CD4-positive, alpha-beta T cell (primary cell): ENCODE results near the gene RBM19. TPM values are rescaled to one million over a fixed set of nuclear protein-coding genes. Genes with fewer than 3 reads are reported as not detected.

Experiments used
- ATAC-seq: fragments of 200-7000 bp; cut with Tn5 transposase; one replicate; pipeline ENCODE4 v1.10.0; 2022; ENCODE audit warnings: mild to moderate bottlenecking; ENCODE audit not compliant: poor library complexity
- CTCF ChIA-PET: fragments of 350-600 bp; sonication (Branson Sonifier 250); formaldehyde crosslinking; loops from one replicate; lab custom pipeline; 2021; ENCODE audit warnings: antibody characterized with exemption, inconsistent platforms; lab: Charles Lee
- POLR2A ChIA-PET: fragments of 350-600 bp; sonication (Branson Sonifier 250); formaldehyde crosslinking; loops from one replicate; lab custom pipeline; 2021; ENCODE audit warnings: antibody characterized with exemption, inconsistent platforms; lab: Charles Lee
- DNase-seq, 14 experiments: peaks; one replicate each; pipeline ENCODE4 v3.0.0-alpha.2; 2013 to 2020; ENCODE audit warnings: mixed read lengths in 2 of 14
- H3K27ac ChIP-seq, 2 donors: one replicate each; pipeline versions ENCODE4 v1.5.1 to v1.7.0; 2013; ENCODE audit warnings: low read length in 2 of 2, low read depth in 1 of 2, mild to moderate bottlenecking in 1 of 2
- H3K27me3 ChIP-seq, 2 experiments: 1 replicate in 1 of 2; 2 replicates in 1 of 2; pipeline versions ENCODE4 v1.6.1 to v1.7.0; 2013; ENCODE audit warnings: low read length in 2 of 2, control low read depth in 1 of 2, mild to moderate bottlenecking in 1 of 2, moderate library complexity in 1 of 2; ENCODE audit not compliant: insufficient read depth in 2 of 2, control insufficient read depth in 1 of 2
- H3K36me3 ChIP-seq: one replicate; pipeline ENCODE4 v1.6.1; 2013; ENCODE audit warnings: low read length, control low read depth; ENCODE audit not compliant: insufficient read depth
- H3K4me1 ChIP-seq: one replicate; pipeline ENCODE4 v1.6.1; 2013; ENCODE audit warnings: low read length, control low read depth; ENCODE audit not compliant: insufficient read depth
- H3K4me3 ChIP-seq: one replicate; pipeline ENCODE4 v1.5.1; 2013; ENCODE audit warnings: mild to moderate bottlenecking, low read length, moderate library complexity
- H3K9me3 ChIP-seq, 2 experiments: 1 replicate in 1 of 2; 2 replicates in 1 of 2; pipeline versions ENCODE4 v1.6.1 to v1.7.0; 2013; ENCODE audit warnings: low read length in 2 of 2, mild to moderate bottlenecking in 2 of 2, control low read depth in 1 of 2, moderate library complexity in 1 of 2; ENCODE audit not compliant: control insufficient read depth in 1 of 2, insufficient read depth in 1 of 2
- H3K27ac Mint-ChIP-seq: one replicate; pipeline ENCODE4 v1.8.0; 2020; ENCODE audit warnings: mixed read lengths
- H3K27me3 Mint-ChIP-seq: one replicate; pipeline ENCODE4 v1.8.0; 2021; ENCODE audit warnings: mixed read lengths
- H3K36me3 Mint-ChIP-seq: one replicate; pipeline ENCODE4 v1.8.0; 2021; ENCODE audit warnings: low read depth, mixed read lengths
- H3K4me1 Mint-ChIP-seq: one replicate; pipeline ENCODE4 v1.8.0; 2021; ENCODE audit warnings: low read depth, mixed read lengths
- H3K4me3 Mint-ChIP-seq: one replicate; pipeline ENCODE4 v1.8.0; 2020; ENCODE audit warnings: mild to moderate bottlenecking, mixed read lengths
- H3K9me3 Mint-ChIP-seq: one replicate; pipeline ENCODE4 v1.8.0; 2020; ENCODE audit warnings: mixed read lengths
- CTCF ChIP-seq: fragments of 200-600 bp; IDR thresholded peaks from one replicate; pipeline ENCODE4 v1.8.0; 2022; ENCODE audit warnings: antibody characterized with exemption, mild to moderate bottlenecking
- intact Hi-C, 2 experiments: fragments of 100-400 bp; cut with DNase I in 1 of 2; cut with micrococcal nuclease in 1 of 2; formaldehyde crosslinking; loops; one replicate each; pipeline versions ENCODE4 v1.15.1 to v1.9.0; 2023 to 2025; cut with DNase I, micrococcal nuclease
- total RNA-seq, 174 experiments: library from RNA in 2 of 174; stranded (reverse) in 2 of 174; gene quantifications; one replicate each; pipeline ENCODE4 v1.2.3 and lab custom pipeline; 2021 to 2026

Gene RBM19
- total RNA-seq, 2 experiments from 2014 or later: 57.1 to 58.5 TPM

- H3K9me3 Mint-ChIP-seq: no peaks in the 10 kb centered on the region
- ATAC-seq (no peak), DNase-seq (no peak)
- TF ChIP-seq CTCF: no peak
- Histone ChIP-seq H3K4me1 (no peaks in the 10 kb centered on the region), H3K9me3 (no peaks in the 10 kb centered on the region), H3K4me3 (no peak overlapping the region), H3K27me3 (no peaks in the 10 kb centered on the region), H3K36me3 (no peaks in the 10 kb centered on the region), H3K27ac (no peak overlapping the region)
- H3K4me1 Mint-ChIP-seq: no peaks in the 10 kb centered on the region
- H3K27me3 Mint-ChIP-seq: no peaks in the 10 kb centered on the region
- H3K27ac Mint-ChIP-seq: no peak overlapping the region
- peaks cover 13% of the 10 kb centered on the region for H3K36me3 Mint-ChIP-seq
- no peak overlapping the region for H3K4me3 Mint-ChIP-seq
- intact Hi-C loops: no loop called here
- ChIA-PET POLR2A (no interaction called here), CTCF (no interaction called here)
Measured at GRCh38 chr12:113831016-113831415, 135.1 kb downstream of the RBM19 start.

DNA sequence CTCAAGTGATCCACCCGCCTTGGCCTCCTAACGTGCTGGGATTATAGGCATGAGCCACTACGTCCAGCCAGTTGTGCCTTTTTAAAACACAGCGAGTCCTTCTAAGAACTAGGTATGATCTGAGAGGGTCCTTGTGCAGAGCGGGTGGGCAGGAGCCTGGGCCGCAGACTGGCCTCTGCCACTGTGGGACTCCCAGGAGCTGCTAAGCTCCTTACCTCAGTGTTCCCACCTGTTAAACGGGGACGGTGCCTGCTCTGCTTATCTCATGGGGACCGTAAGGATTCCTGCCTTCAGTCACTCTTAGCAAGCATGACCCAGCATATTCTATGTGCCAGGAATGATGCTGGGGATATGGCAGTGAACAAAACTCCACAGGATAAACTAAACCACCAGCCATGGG, 136.9 kb downstream of the RBM19 start:
- H3K27me3 ChIP-seq: no peaks in the 10 kb centered on the region
- no peaks in the 10 kb centered on the region for H3K4me1 ChIP-seq
- intact Hi-C loops: no loop called here
- H3K4me1 Mint-ChIP-seq: no peaks in the 10 kb centered on the region
- H3K27ac ChIP-seq: no peak overlapping the region
- H3K36me3 ChIP-seq: no peaks in the 10 kb centered on the region
- H3K4me3 Mint-ChIP-seq: no peak overlapping the region
- ATAC-seq (no peak), DNase-seq (no peak)
- ChIA-PET CTCF (no interaction called here), POLR2A (no interaction called here)
- H3K9me3 Mint-ChIP-seq: no peaks in the 10 kb centered on the region
- H3K4me3 ChIP-seq: no peak overlapping the region
- TF ChIP-seq CTCF: no peak
- peaks cover 21% of the 10 kb centered on the region for H3K36me3 Mint-ChIP-seq
- H3K27me3 Mint-ChIP-seq: no peaks in the 10 kb centered on the region
- no peaks in the 10 kb centered on the region for H3K9me3 ChIP-seq
- no peak overlapping the region for H3K27ac Mint-ChIP-seq

DNA sequence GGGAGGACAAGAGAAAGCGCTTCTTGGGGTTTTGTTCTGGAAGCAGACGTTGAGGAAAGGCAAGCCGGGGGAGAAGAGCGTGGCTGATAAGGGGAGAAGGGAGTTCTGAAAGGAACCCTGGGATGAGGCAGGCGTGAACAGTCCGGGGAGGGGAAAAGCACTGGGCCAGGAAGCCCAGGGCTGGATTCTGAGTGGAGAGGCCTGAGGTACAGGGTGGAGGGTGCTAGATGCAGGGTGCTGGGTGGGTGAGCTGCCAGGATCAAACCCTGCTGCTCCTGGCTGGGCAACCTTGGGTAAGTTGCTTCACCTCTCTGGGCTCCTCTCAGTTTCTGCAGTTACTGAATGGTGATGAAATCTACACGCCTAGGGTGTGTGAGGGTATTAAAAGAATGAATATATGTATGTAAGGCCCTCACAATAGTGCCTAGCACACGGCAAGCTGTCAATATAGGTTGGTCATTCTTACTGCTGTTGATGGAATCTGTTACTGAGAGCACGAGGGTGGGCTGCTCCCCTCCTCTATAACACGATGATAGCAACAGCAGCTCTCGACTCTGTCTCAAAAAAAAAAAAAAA, 138.5 kb downstream of the RBM19 start:
- no peaks in the 10 kb centered on the region for H3K9me3 ChIP-seq
- H3K9me3 Mint-ChIP-seq: no peaks in the 10 kb centered on the region
- H3K4me3 ChIP-seq: no peak overlapping the region
- H3K27me3 ChIP-seq: no peaks in the 10 kb centered on the region
- TF ChIP-seq CTCF: no peak
- ChIA-PET CTCF (no interaction called here), POLR2A (no interaction called here)
- intact Hi-C loops: no loop called here
- ATAC-seq: no peak
- H3K27me3 Mint-ChIP-seq: no peaks in the 10 kb centered on the region
- H3K4me1 Mint-ChIP-seq: no peaks in the 10 kb centered on the region
- H3K4me1 ChIP-seq: no peaks in the 10 kb centered on the region
- H3K27ac ChIP-seq: no peak overlapping the region
- peaks cover 30% of the 10 kb centered on the region for H3K36me3 Mint-ChIP-seq
- no peak overlapping the region for H3K27ac Mint-ChIP-seq
- H3K36me3 ChIP-seq: peaks cover under 1% of the 10 kb centered on the region
- H3K4me3 Mint-ChIP-seq: no peak overlapping the region
- DNase-seq: no peak
